Panc1 (cell line): ENCODE measurements around the gene NINJ2.

ENCODE experiments used
- CTCF ChIP-seq: fragments of 450-650 bp; IDR thresholded peaks from 2 replicates; pipeline ENCODE4 v1.5.1; 2017; ENCODE audit warnings: mild to moderate bottlenecking
- POLR2AphosphoS5 ChIP-seq: IDR thresholded peaks from 2 replicates; pipeline ENCODE4 v1.6.1; 2012; ENCODE audit warnings: mild to moderate bottlenecking, low read depth, low read length, moderate library complexity
- REST ChIP-seq, 2 experiments: IDR thresholded peaks; 2 replicates each; pipeline ENCODE4 v1.6.1; 2011 to 2012; ENCODE audit warnings: low read depth in 2 of 2, control low read depth in 1 of 2, low read length in 1 of 2, mild to moderate bottlenecking in 1 of 2, moderate library complexity in 1 of 2; ENCODE audit not compliant: insufficient read depth in 1 of 2
- SIN3A ChIP-seq: IDR thresholded peaks from 2 replicates; pipeline ENCODE4 v1.6.1; 2012; ENCODE audit warnings: low read depth, mild to moderate bottlenecking, low read length, moderate library complexity, borderline replicate concordance; ENCODE audit not compliant: insufficient read depth

GRCh38 chr12:638953-639557 is 24.2 kb downstream of the NINJ2 start:
- TF ChIP-seq CTCF (no peak), REST (IDR thresholded peaks at IDR 0.05; ENCODE audit: insufficient read depth in 1 of 2, low read depth in 2 of 2, low read length in 1 of 2) (no peak), POLR2AphosphoS5 (no peak), SIN3A (no peak)
